ENCODE measurements around the gene SREBF2. TPM values are rescaled to one million over a fixed set of nuclear protein-coding genes. Genes with fewer than 3 reads are reported as not detected.
A peak's percentile ranks its signal among the peaks of the same experiment; 100 is the strongest.

SREBF2 gene
- total and polyA plus RNA-seq, 2 of the 8 experiments (the other 6 are each of a cell fraction or from before 2014, with no cell fraction given), result 125 to 144 TPM

GRCh38 chr22:41925783-41926460, 93.0 kb downstream of the SREBF2 start (continued):
- TF ChIP-seq SRF (IDR thresholded peaks at IDR 0.05; ENCODE audit: low read depth, low read length) (no peak), GABPA (IDR thresholded peaks at IDR 0.05; ENCODE audit: borderline replicate concordance, insufficient read depth, low read length) (peak; percentile 58; the same call in 1 of the 2 replicates), POU5F1 (IDR thresholded peaks at IDR 0.05; ENCODE audit: low read depth, low read length) (no peak), SIN3A (conservative IDR thresholded peaks at IDR 0.05 in 1 of 2, IDR thresholded peaks at IDR 0.05 in 1 of 2; ENCODE audit: low read depth in 1 of 2, low read length in 2 of 2) (no peak), EGR1 (IDR thresholded peaks at IDR 0.05; ENCODE audit: borderline replicate concordance, low read depth, low read length) (no peak), CBX5 (IDR thresholded peaks at IDR 0.05; ENCODE audit: low read depth, low read length) (no peak)

Measured in H1 (cell line).